PFSK-1 (cell line): ENCODE measurements around the gene KRTAP9-1.
"Not testable (repeated sequence)": the region's sequence is repeated elsewhere in the genome, so short reads cannot be mapped to it uniquely, and the experiment has no call there.

ENCODE experiments used
- FOXP2 ChIP-seq: optimal IDR thresholded peaks from 2 replicates; pipeline ENCODE3; 2011; ENCODE audit warnings: borderline replicate concordance, control low read depth, inconsistent platforms; ENCODE audit not compliant: insufficient read depth; ENCODE audit errors: extremely low read length, extremely low read depth
- POLR2AphosphoS5 ChIP-seq: IDR thresholded peaks from 2 replicates; pipeline ENCODE4 v1.6.1; 2012; ENCODE audit warnings: low read depth, mild to moderate bottlenecking, control low read depth, low read length, moderate library complexity
- SIN3A ChIP-seq: IDR thresholded peaks from 2 replicates; pipeline ENCODE4 v1.6.1; 2012; ENCODE audit warnings: mild to moderate bottlenecking, low read length, moderate library complexity, borderline replicate concordance; ENCODE audit not compliant: insufficient read depth
- TAF1 ChIP-seq: IDR thresholded peaks from 2 replicates; pipeline ENCODE4 v1.6.1; 2012; ENCODE audit warnings: low read length, control low read depth, borderline replicate concordance; ENCODE audit not compliant: insufficient read depth
- TF ChIP-seq, protein P1 (sequence below), 2 experiments: IDR thresholded peaks; 2 replicates each; pipeline versions ENCODE4 v1.6.1 to v1.8.0; 2011 to 2012; ENCODE audit warnings: low read depth in 2 of 2, low read length in 2 of 2, control low read depth in 1 of 2, inconsistent platforms in 1 of 2, mild to moderate bottlenecking in 1 of 2, moderate library complexity in 1 of 2; ENCODE audit not compliant: insufficient read depth in 1 of 2

Gene KRTAP9-1

DNA sequence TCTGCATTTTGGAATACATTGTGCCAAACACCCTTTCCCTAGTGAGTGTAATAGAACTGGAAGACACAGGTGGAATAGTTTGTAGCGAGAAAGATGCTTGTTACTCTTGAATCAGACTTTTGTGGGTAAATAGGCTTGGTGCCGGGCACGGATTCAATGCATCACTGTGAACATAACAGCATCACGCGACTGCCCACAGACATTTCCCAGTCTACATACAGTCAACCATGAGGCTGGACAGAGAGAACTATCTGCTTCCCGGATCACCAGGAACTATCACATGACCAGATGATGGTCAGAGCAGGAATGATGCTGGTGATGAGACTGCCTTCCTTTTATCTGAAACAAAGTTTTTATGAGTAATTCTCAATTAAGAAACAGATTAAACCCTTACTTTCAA lies 36.4 kb downstream of the KRTAP9-1 start:
- no peak for TF ChIP-seq FOXP2
- TF ChIP-seq TAF1: no peak
- TF ChIP-seq POLR2AphosphoS5: no peak
- TF ChIP-seq SIN3A: no peak
- TF ChIP-seq, protein P1, sequence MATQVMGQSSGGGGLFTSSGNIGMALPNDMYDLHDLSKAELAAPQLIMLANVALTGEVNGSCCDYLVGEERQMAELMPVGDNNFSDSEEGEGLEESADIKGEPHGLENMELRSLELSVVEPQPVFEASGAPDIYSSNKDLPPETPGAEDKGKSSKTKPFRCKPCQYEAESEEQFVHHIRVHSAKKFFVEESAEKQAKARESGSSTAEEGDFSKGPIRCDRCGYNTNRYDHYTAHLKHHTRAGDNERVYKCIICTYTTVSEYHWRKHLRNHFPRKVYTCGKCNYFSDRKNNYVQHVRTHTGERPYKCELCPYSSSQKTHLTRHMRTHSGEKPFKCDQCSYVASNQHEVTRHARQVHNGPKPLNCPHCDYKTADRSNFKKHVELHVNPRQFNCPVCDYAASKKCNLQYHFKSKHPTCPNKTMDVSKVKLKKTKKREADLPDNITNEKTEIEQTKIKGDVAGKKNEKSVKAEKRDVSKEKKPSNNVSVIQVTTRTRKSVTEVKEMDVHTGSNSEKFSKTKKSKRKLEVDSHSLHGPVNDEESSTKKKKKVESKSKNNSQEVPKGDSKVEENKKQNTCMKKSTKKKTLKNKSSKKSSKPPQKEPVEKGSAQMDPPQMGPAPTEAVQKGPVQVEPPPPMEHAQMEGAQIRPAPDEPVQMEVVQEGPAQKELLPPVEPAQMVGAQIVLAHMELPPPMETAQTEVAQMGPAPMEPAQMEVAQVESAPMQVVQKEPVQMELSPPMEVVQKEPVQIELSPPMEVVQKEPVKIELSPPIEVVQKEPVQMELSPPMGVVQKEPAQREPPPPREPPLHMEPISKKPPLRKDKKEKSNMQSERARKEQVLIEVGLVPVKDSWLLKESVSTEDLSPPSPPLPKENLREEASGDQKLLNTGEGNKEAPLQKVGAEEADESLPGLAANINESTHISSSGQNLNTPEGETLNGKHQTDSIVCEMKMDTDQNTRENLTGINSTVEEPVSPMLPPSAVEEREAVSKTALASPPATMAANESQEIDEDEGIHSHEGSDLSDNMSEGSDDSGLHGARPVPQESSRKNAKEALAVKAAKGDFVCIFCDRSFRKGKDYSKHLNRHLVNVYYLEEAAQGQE (IDR thresholded peaks at IDR 0.05; ENCODE audit: insufficient read depth in 1 of 2, low read depth in 2 of 2, low read length in 2 of 2): no peak

DNA sequence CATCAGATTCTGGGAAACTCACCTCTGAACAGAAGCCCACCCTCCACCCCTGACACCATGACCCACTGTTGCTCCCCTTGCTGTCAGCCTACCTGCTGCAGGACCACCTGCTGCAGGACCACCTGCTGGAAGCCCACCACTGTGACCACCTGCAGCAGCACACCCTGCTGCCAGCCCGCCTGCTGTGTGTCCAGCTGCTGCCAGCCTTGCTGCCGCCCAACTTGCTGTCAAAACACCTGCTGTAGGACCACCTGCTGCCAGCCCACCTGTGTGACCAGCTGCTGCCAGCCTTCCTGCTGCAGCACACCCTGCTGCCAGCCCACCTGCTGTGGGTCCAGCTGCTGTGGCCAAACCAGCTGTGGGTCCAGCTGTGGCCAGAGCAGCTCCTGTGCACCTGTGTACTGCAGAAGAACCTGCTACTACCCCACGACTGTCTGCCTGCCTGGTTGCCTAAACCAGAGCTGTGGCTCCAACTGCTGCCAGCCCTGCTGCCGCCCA lies 37.0 kb downstream of the KRTAP9-1 start, which contains the start of gene KRTAP9-2:
Gene KRTAP9-2 (plus strand): TSS at position 51 of the 498 bp plus-strand sequence. CDS start 7 bp downstream, at position 58.
- TF ChIP-seq, protein P1 (IDR thresholded peaks at IDR 0.05; ENCODE audit: insufficient read depth in 1 of 2, low read depth in 2 of 2, low read length in 2 of 2): not testable (repeated sequence)
- TF ChIP-seq SIN3A, TAF1: not testable (repeated sequence)

DNA sequence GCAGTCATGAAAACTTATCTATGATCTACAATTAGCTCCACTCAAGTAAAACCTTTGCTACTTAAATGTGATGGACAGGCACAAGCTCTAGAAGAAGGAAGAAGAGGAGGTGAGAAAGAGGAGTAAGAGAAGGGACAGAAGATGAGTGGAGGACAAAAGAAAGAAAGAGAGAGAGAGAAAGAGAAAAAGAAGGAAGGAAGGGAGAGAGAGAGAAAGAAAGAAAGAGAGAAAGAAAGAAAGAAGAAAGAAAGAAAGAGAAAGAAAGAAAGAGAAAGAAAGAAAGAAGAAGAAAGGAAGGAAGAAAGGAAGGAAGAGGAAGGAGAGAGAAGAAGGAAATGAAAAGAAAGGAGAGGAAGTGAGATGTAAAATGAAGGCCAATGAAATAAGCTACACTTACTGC lies 40.4 kb downstream of the KRTAP9-1 start:
- TF ChIP-seq, protein P1 (IDR thresholded peaks at IDR 0.05; ENCODE audit: insufficient read depth in 1 of 2, low read depth in 2 of 2, low read length in 2 of 2): no peak
- TF ChIP-seq POLR2AphosphoS5: no peak
- TF ChIP-seq SIN3A: no peak
- no peak for TF ChIP-seq TAF1
- TF ChIP-seq FOXP2: no peak

DNA sequence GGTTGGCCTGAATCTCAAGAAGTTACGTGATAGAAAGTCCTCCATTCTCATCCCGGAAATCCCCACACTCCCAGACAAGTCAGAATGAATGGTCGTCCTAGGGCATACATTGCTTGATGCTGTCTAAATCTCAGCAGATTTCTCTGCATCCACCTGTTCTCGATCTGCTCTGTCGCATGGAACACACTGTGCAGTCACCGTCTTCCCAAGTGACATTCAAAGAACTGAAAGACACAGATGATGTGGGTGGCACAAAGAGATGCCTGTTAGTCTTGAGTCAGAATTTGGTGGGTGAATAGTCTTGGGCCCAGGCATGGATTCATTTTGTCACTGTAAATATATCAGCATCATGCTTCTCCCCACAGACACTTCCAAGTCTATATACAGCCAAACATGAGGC lies 42.0 kb downstream of the KRTAP9-1 start:
- TF ChIP-seq, protein P1 (IDR thresholded peaks at IDR 0.05; ENCODE audit: insufficient read depth in 1 of 2, low read depth in 2 of 2, low read length in 2 of 2): no peak
- no peak for TF ChIP-seq TAF1
- no peak for TF ChIP-seq SIN3A
- no peak for TF ChIP-seq POLR2AphosphoS5
- no peak for TF ChIP-seq FOXP2
